WTC11 (cell line): ENCODE results near the gene ZNRF2. TPM values are rescaled to one million over a fixed set of nuclear protein-coding genes. Genes with fewer than 3 reads are reported as not detected.

Source experiments
- ATAC-seq: fragments of 200-7000 bp; cut with Tn5 transposase; 2 replicates; pipeline ENCODE4 v1.10.0; 2021; ENCODE audit warnings: mild to moderate bottlenecking, moderate library complexity
- CTCF ChIA-PET: fragments of 300-600 bp; sonication (Branson Sonifier 250); formaldehyde crosslinking; loops from one replicate; lab custom pipeline; 2021; ENCODE audit warnings: antibody characterized with exemption; lab: Charles Lee
- POLR2A ChIA-PET: fragments of 350-600 bp; sonication (Branson Sonifier 250); formaldehyde crosslinking; loops from one replicate; lab custom pipeline; 2021; ENCODE audit warnings: antibody characterized with exemption; lab: Charles Lee
- DNase-seq: peaks from one replicate; pipeline ENCODE4 v3.0.0; 2021; ENCODE audit warnings: low spot score
- H3K27ac Mint-ChIP-seq: 2 replicates; pipeline ENCODE4 v1.8.0; 2021; ENCODE audit warnings: mixed read lengths
- H3K27me3 Mint-ChIP-seq: 2 replicates; pipeline ENCODE4 v1.8.0; 2021; ENCODE audit warnings: low read depth, mild to moderate bottlenecking, moderate library complexity, mixed read lengths
- H3K36me3 Mint-ChIP-seq: 2 replicates; pipeline ENCODE4 v1.8.0; 2021; ENCODE audit warnings: mixed read lengths
- H3K4me1 Mint-ChIP-seq: 2 replicates; pipeline ENCODE4 v1.8.0; 2022; ENCODE audit warnings: mixed read lengths
- H3K4me3 Mint-ChIP-seq: 2 replicates; pipeline ENCODE4 v1.8.0; 2021; ENCODE audit warnings: mild to moderate bottlenecking, moderate library complexity, mixed read lengths
- H3K9me3 Mint-ChIP-seq: 2 replicates; pipeline ENCODE4 v1.8.0; 2021; ENCODE audit warnings: mixed read lengths
- CBFB ChIP-seq: sonication (generic); formaldehyde crosslinking; IDR thresholded peaks from 2 replicates; pipeline ENCODE4 v1.8.1; 2022; ENCODE audit warnings: mild to moderate bottlenecking, low read depth, missing genetic modification reagents
- FOXJ3 ChIP-seq: sonication (generic); formaldehyde crosslinking; IDR thresholded peaks from 2 replicates; pipeline ENCODE4 v1.9.0; 2021; ENCODE audit warnings: missing genetic modification reagents, mild to moderate bottlenecking, borderline replicate concordance
- GRHL2 ChIP-seq: fragments of 250-450 bp; sonication (Bioruptor Pico); IDR thresholded peaks from 2 replicates; pipeline ENCODE4 v1.8.0; 2022; ENCODE audit warnings: mild to moderate bottlenecking, moderate library complexity; ENCODE audit not compliant: insufficient replicate concordance, severe bottlenecking
- GTF2I ChIP-seq: fragments of 250-450 bp; sonication (Bioruptor Pico); conservative IDR thresholded peaks from 2 replicates; pipeline ENCODE4 v1.4.0; 2021; ENCODE audit warnings: mild to moderate bottlenecking
- JAZF1 ChIP-seq: fragments of 250-450 bp; sonication (Bioruptor Pico); IDR thresholded peaks from 2 replicates; pipeline ENCODE4 v1.9.0; 2021; ENCODE audit warnings: moderate library complexity, mild to moderate bottlenecking, inconsistent platforms
- MYBL2 ChIP-seq: sonication (generic); formaldehyde crosslinking; IDR thresholded peaks from 2 replicates; pipeline ENCODE4 v1.8.1; 2023; ENCODE audit warnings: mild to moderate bottlenecking, moderate library complexity, missing genetic modification reagents
- NFATC4 ChIP-seq: fragments of 250-450 bp; sonication (Bioruptor Pico); IDR thresholded peaks from 2 replicates; pipeline ENCODE4 v1.9.0; 2021; ENCODE audit warnings: mild to moderate bottlenecking
- NFYB ChIP-seq: sonication (generic); formaldehyde crosslinking; conservative IDR thresholded peaks from 2 replicates; pipeline ENCODE4 v1.8.0; 2022; ENCODE audit warnings: low read depth, missing genetic modification reagents
- SMAD4 ChIP-seq: sonication (generic); formaldehyde crosslinking; IDR thresholded peaks from 2 replicates; pipeline ENCODE4 v1.8.0; 2022; ENCODE audit warnings: mild to moderate bottlenecking, missing genetic modification reagents
- SOX15 ChIP-seq: fragments of 250-450 bp; sonication (Bioruptor Pico); IDR thresholded peaks from 2 replicates; pipeline ENCODE4 v1.9.0; 2021; ENCODE audit warnings: mild to moderate bottlenecking
- ZNF232 ChIP-seq: sonication (generic); formaldehyde crosslinking; IDR thresholded peaks from 2 replicates; pipeline ENCODE4 v1.8.0; 2022; ENCODE audit warnings: mild to moderate bottlenecking, missing genetic modification reagents
- ZNF317 ChIP-seq: sonication (generic); formaldehyde crosslinking; IDR thresholded peaks from 2 replicates; pipeline ENCODE4 v1.8.1; 2023; ENCODE audit warnings: low read depth, mild to moderate bottlenecking, moderate library complexity, missing genetic modification reagents, borderline replicate concordance
- ZNF416 ChIP-seq: fragments of 250-450 bp; sonication (Bioruptor Pico); IDR thresholded peaks from 2 replicates; pipeline ENCODE4 v1.9.0; 2021; ENCODE audit warnings: mild to moderate bottlenecking, inconsistent platforms
- total RNA-seq: library from RNA; stranded (reverse); gene quantifications from 3 replicates; pipeline ENCODE4 v1.2.3, GENCODE V29; 2021
- TF ChIP-seq, protein P1 (sequence below): sonication (generic); formaldehyde crosslinking; IDR thresholded peaks from 2 replicates; pipeline ENCODE4 v1.8.1; 2022; ENCODE audit warnings: low read depth, missing genetic modification reagents, borderline replicate concordance
- TF ChIP-seq, protein P2 (sequence below): sonication (generic); formaldehyde crosslinking; IDR thresholded peaks from 2 replicates; pipeline ENCODE4 v1.8.1; 2023; ENCODE audit warnings: mild to moderate bottlenecking, missing genetic modification reagents, moderate library complexity
- TF ChIP-seq, protein P3 (sequence below): fragments of 250-450 bp; sonication (Bioruptor Pico); IDR thresholded peaks from 2 replicates; pipeline ENCODE4 v1.8.0; 2021; ENCODE audit warnings: mild to moderate bottlenecking
- TF ChIP-seq, protein P4 (sequence below): sonication (generic); formaldehyde crosslinking; IDR thresholded peaks from 2 replicates; pipeline ENCODE4 v1.8.0; 2022; ENCODE audit warnings: mild to moderate bottlenecking, missing genetic modification reagents
- TF ChIP-seq, protein P5 (sequence below): fragments of 200-600 bp; IDR thresholded peaks from 2 replicates; pipeline ENCODE4 v1.8.0; 2022; ENCODE audit warnings: antibody characterized with exemption
- TF ChIP-seq, protein P6 (sequence below): sonication (generic); formaldehyde crosslinking; IDR thresholded peaks from 2 replicates; pipeline ENCODE4 v1.8.0; 2023; ENCODE audit warnings: missing genetic modification reagents
- TF ChIP-seq, protein P7 (sequence below): fragments of 250-450 bp; sonication (Bioruptor Pico); IDR thresholded peaks from 2 replicates; pipeline ENCODE4 v1.9.0; 2021; ENCODE audit warnings: moderate library complexity, mild to moderate bottlenecking, inconsistent platforms, borderline replicate concordance
- TF ChIP-seq, protein P8 (sequence below): sonication (generic); formaldehyde crosslinking; conservative IDR thresholded peaks from 2 replicates; pipeline ENCODE4 v1.8.1; 2023; ENCODE audit warnings: mild to moderate bottlenecking, low read depth, missing genetic modification reagents, moderate library complexity
- TF ChIP-seq, protein P9 (sequence below): sonication (generic); formaldehyde crosslinking; IDR thresholded peaks from 2 replicates; pipeline ENCODE4 v1.8.1; 2023; ENCODE audit warnings: mild to moderate bottlenecking, missing genetic modification reagents, moderate library complexity

Gene ZNRF2
- total RNA-seq, 1 experiment from 2014 or later: 18.2 TPM

DNA sequence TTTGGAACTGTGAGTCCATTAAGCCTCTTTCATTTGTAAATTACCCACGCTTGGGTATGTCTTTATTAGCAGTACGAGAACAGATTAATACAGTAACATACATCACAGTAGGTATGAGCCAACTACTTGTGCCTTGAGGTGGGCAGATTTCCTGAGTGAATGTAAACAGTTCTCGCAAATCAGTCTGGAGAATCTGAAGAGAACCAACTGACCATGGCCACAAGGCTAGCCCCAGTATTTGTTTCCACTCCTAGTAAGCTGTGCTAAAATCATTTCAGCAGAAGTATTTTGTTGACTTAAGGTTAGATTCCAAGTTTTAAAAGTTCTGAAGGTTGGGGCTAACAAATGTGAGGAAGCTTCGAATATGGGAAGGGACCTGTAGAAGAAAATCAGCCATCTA is 111.3 kb downstream of the ZNRF2 start:
- TF ChIP-seq, protein P1, sequence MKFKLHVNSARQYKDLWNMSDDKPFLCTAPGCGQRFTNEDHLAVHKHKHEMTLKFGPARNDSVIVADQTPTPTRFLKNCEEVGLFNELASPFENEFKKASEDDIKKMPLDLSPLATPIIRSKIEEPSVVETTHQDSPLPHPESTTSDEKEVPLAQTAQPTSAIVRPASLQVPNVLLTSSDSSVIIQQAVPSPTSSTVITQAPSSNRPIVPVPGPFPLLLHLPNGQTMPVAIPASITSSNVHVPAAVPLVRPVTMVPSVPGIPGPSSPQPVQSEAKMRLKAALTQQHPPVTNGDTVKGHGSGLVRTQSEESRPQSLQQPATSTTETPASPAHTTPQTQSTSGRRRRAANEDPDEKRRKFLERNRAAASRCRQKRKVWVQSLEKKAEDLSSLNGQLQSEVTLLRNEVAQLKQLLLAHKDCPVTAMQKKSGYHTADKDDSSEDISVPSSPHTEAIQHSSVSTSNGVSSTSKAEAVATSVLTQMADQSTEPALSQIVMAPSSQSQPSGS: no peak
- TF ChIP-seq, protein P2, sequence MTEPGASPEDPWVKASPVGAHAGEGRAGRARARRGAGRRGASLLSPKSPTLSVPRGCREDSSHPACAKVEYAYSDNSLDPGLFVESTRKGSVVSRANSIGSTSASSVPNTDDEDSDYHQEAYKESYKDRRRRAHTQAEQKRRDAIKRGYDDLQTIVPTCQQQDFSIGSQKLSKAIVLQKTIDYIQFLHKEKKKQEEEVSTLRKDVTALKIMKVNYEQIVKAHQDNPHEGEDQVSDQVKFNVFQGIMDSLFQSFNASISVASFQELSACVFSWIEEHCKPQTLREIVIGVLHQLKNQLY: no peak
- TF ChIP-seq, protein P3, sequence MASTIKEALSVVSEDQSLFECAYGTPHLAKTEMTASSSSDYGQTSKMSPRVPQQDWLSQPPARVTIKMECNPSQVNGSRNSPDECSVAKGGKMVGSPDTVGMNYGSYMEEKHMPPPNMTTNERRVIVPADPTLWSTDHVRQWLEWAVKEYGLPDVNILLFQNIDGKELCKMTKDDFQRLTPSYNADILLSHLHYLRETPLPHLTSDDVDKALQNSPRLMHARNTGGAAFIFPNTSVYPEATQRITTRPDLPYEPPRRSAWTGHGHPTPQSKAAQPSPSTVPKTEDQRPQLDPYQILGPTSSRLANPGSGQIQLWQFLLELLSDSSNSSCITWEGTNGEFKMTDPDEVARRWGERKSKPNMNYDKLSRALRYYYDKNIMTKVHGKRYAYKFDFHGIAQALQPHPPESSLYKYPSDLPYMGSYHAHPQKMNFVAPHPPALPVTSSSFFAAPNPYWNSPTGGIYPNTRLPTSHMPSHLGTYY (CRISPR knock-in tag): no peak
- TF ChIP-seq JAZF1 (CRISPR knock-in tag) (no peak), GRHL2 (no peak), ZNF232 (CRISPR knock-in tag) (no peak), ZNF416 (CRISPR knock-in tag) (no peak), CBFB (no peak), NFYB (CRISPR knock-in tag) (no peak), GTF2I (CRISPR knock-in tag) (no peak), MYBL2 (CRISPR knock-in tag) (no peak), NFATC4 (CRISPR knock-in tag) (no peak)
- TF ChIP-seq, protein P4, sequence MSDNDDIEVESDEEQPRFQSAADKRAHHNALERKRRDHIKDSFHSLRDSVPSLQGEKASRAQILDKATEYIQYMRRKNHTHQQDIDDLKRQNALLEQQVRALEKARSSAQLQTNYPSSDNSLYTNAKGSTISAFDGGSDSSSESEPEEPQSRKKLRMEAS (CRISPR knock-in tag): no peak
- TF ChIP-seq, all 79 proteins: peak for 0
- H3K4me1 Mint-ChIP-seq: peaks cover 23% of the 10 kb centered on the region

DNA sequence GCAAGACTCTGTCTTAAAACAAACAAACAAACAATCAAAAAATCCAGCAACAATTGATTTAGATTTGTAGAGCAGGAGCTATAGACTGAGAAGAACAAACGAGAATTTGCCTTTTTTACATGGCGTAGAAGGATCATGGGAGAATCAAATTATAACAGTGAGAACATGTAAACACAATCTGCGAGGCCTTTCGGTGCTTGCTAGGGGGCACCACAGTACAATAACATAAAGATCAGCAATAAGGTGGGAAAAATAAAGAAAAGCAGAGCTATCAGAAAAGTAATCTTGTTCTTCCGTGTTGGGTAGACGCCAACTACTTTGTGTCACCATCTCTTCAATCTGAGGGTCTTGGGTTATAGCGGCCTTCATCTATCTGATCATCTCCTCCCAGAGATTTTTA is 112.0 kb downstream of the ZNRF2 start:
- POLR2A ChIA-PET: interaction anchor here (0.5 kb wide), 1 partner anchor 62 kb away, joined by 3 read pairs; no protein-coding TSS in a partner anchor
- Mint-ChIP-seq H3K36me3 (no peaks in the 10 kb centered on the region), H3K4me3 (no peak overlapping the region), H3K27me3 (no peaks in the 10 kb centered on the region), H3K27ac (no peak overlapping the region), H3K4me1 (peaks cover 16% of the 10 kb centered on the region), H3K9me3 (no peaks in the 10 kb centered on the region)
- peak; percentile 34; the same call in 1 of the 2 replicates for ATAC-seq
- no peak for DNase-seq
- CTCF ChIA-PET: interaction anchor here (0.6 to 1.7 kb wide), 16 partner anchors 11 to 228 kb away, joined by 3 to 7 read pairs (median 4); no protein-coding TSS in a partner anchor
- TF ChIP-seq FOXJ3 (CRISPR knock-in tag): no peak
- TF ChIP-seq SOX15 (CRISPR knock-in tag): no peak
- TF ChIP-seq, protein P5, sequence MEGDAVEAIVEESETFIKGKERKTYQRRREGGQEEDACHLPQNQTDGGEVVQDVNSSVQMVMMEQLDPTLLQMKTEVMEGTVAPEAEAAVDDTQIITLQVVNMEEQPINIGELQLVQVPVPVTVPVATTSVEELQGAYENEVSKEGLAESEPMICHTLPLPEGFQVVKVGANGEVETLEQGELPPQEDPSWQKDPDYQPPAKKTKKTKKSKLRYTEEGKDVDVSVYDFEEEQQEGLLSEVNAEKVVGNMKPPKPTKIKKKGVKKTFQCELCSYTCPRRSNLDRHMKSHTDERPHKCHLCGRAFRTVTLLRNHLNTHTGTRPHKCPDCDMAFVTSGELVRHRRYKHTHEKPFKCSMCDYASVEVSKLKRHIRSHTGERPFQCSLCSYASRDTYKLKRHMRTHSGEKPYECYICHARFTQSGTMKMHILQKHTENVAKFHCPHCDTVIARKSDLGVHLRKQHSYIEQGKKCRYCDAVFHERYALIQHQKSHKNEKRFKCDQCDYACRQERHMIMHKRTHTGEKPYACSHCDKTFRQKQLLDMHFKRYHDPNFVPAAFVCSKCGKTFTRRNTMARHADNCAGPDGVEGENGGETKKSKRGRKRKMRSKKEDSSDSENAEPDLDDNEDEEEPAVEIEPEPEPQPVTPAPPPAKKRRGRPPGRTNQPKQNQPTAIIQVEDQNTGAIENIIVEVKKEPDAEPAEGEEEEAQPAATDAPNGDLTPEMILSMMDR: no peak
- TF ChIP-seq, protein P6, sequence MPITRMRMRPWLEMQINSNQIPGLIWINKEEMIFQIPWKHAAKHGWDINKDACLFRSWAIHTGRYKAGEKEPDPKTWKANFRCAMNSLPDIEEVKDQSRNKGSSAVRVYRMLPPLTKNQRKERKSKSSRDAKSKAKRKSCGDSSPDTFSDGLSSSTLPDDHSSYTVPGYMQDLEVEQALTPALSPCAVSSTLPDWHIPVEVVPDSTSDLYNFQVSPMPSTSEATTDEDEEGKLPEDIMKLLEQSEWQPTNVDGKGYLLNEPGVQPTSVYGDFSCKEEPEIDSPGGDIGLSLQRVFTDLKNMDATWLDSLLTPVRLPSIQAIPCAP (CRISPR knock-in tag): no peak

More for the DNA sequence above, 111.3 kb downstream of the ZNRF2 start:
- CTCF ChIA-PET: interaction anchor here (0.6 to 1.7 kb wide), 7 partner anchors 18 to 227 kb away, joined by 3 to 7 read pairs (median 4); no protein-coding TSS in a partner anchor
- Mint-ChIP-seq H3K36me3 (no peaks in the 10 kb centered on the region), H3K27ac (peak overlapping the region; percentile 40), H3K27me3 (no peaks in the 10 kb centered on the region), H3K9me3 (no peaks in the 10 kb centered on the region), H3K4me3 (no peak overlapping the region)
- POLR2A ChIA-PET: no interaction called here
- no peak for ATAC-seq
- no peak for DNase-seq

DNA sequence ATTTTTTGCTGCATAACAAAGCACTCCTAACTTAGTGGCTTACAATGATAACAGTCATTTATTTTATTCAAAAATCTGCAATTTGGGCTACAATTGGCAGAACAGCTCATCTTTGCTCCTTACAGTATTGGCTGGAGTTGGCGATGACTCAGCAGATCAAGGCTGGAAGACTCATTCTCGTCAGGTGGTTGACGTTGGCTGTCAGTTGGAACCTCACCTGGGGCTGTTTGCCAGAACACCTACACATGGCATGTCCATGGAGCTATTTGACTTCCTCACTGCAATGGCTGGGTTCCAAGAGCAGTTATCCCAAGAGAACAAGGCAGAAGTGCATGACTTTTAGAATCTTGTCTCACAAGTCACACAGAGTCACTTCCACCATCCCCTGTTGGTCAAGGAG is 119.1 kb downstream of the ZNRF2 start:
- Mint-ChIP-seq H3K4me3 (no peak overlapping the region), H3K27ac (no peak overlapping the region), H3K9me3 (0 out of 2 replicates have a peak, but pooled peaks cover 3% of the 10 kb centered on the region), H3K36me3 (no peaks in the 10 kb centered on the region), H3K4me1 (no peaks in the 10 kb centered on the region), H3K27me3 (no peaks in the 10 kb centered on the region)
- POLR2A ChIA-PET: no interaction called here
- ATAC-seq (no peak), DNase-seq (no peak)
- CTCF ChIA-PET: no interaction called here
- TF ChIP-seq SMAD4: no peak
- TF ChIP-seq, protein P7, sequence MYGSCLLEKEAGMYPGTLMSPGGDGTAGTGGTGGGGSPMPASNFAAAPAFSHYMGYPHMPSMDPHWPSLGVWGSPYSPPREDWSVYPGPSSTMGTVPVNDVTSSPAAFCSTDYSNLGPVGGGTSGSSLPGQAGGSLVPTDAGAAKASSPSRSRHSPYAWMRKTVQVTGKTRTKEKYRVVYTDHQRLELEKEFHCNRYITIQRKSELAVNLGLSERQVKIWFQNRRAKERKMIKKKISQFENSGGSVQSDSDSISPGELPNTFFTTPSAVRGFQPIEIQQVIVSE (CRISPR knock-in tag): no peak
- TF ChIP-seq ZNF232 (CRISPR knock-in tag): no peak
- TF ChIP-seq ZNF317 (CRISPR knock-in tag): no peak
- TF ChIP-seq MYBL2 (CRISPR knock-in tag): no peak
- TF ChIP-seq, protein P8, sequence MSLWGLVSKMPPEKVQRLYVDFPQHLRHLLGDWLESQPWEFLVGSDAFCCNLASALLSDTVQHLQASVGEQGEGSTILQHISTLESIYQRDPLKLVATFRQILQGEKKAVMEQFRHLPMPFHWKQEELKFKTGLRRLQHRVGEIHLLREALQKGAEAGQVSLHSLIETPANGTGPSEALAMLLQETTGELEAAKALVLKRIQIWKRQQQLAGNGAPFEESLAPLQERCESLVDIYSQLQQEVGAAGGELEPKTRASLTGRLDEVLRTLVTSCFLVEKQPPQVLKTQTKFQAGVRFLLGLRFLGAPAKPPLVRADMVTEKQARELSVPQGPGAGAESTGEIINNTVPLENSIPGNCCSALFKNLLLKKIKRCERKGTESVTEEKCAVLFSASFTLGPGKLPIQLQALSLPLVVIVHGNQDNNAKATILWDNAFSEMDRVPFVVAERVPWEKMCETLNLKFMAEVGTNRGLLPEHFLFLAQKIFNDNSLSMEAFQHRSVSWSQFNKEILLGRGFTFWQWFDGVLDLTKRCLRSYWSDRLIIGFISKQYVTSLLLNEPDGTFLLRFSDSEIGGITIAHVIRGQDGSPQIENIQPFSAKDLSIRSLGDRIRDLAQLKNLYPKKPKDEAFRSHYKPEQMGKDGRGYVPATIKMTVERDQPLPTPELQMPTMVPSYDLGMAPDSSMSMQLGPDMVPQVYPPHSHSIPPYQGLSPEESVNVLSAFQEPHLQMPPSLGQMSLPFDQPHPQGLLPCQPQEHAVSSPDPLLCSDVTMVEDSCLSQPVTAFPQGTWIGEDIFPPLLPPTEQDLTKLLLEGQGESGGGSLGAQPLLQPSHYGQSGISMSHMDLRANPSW (CRISPR knock-in tag): no peak
- TF ChIP-seq, protein P9, sequence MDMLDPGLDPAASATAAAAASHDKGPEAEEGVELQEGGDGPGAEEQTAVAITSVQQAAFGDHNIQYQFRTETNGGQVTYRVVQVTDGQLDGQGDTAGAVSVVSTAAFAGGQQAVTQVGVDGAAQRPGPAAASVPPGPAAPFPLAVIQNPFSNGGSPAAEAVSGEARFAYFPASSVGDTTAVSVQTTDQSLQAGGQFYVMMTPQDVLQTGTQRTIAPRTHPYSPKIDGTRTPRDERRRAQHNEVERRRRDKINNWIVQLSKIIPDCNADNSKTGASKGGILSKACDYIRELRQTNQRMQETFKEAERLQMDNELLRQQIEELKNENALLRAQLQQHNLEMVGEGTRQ (CRISPR knock-in tag): no peak
